KG1 (cell line): ENCODE results near the gene NUCKS1.

Experiments used
- DNase-seq: peaks from one replicate; lab custom pipeline; 2025; lab: John Stamatoyannopoulos, UW

NUCKS1 gene

GRCh38 chr1:205669341-205670149 lies 80.4 kb downstream of the NUCKS1 start:
- DNase-seq, result no peak

GRCh38 chr1:205668951-205669340 lies 81.0 kb downstream of the NUCKS1 start:
- DNase-seq, result no peak

GRCh38 chr1:205667909-205668643 lies 81.9 kb downstream of the NUCKS1 start:
- DNase-seq, result no peak

- no peak for DNase-seq
These were observed 83.4 kb downstream of the NUCKS1 start for GRCh38 chr1:205666372-205667166.

GRCh38 chr1:205665201-205666045 lies 84.6 kb downstream of the NUCKS1 start:
- DNase-seq, result no peak

GRCh38 chr1:205664399-205665017 lies 85.5 kb downstream of the NUCKS1 start:
- no peak for DNase-seq

GRCh38 chr1:205663286-205663936 lies 86.6 kb downstream of the NUCKS1 start:
- DNase-seq, result no peak
